Ishikawa (cell line): ENCODE measurements around the gene PGAP6.

Source experiments
- CEBPB ChIP-seq: IDR thresholded peaks from 2 replicates; pipeline ENCODE4 v1.6.1; 2012
- CREB1 ChIP-seq: IDR thresholded peaks from 2 replicates; pipeline ENCODE4 v1.6.1; 2012; ENCODE audit warnings: low read depth
- EGR1 ChIP-seq: IDR thresholded peaks from 2 replicates; pipeline ENCODE4 v1.6.1; 2012
- EP300 ChIP-seq: IDR thresholded peaks from 2 replicates; pipeline ENCODE4 v1.6.1; 2012; ENCODE audit warnings: borderline replicate concordance
- FOXM1 ChIP-seq: IDR thresholded peaks from 2 replicates; pipeline ENCODE4 v1.6.1; 2012; ENCODE audit warnings: low read depth, borderline replicate concordance
- MAX ChIP-seq: IDR thresholded peaks from 2 replicates; pipeline ENCODE4 v1.6.1; 2012
- NFIC ChIP-seq: IDR thresholded peaks from 2 replicates; pipeline ENCODE4 v1.6.1; 2012
- RAD21 ChIP-seq: IDR thresholded peaks from 2 replicates; pipeline ENCODE4 v1.6.1; 2012; ENCODE audit warnings: low read depth
- REST ChIP-seq: IDR thresholded peaks from 2 replicates; pipeline ENCODE4 v1.6.1; 2012; ENCODE audit warnings: low read depth, mild to moderate bottlenecking
- TAF1 ChIP-seq: IDR thresholded peaks from 2 replicates; pipeline ENCODE4 v1.6.1; 2012; ENCODE audit warnings: low read depth, mild to moderate bottlenecking
- TCF12 ChIP-seq: IDR thresholded peaks from 2 replicates; pipeline ENCODE4 v1.6.1; 2012; ENCODE audit warnings: low read depth
- TEAD4 ChIP-seq: IDR thresholded peaks from 2 replicates; pipeline ENCODE4 v1.6.1; 2012
- USF1 ChIP-seq: IDR thresholded peaks from 2 replicates; pipeline ENCODE4 v1.6.1; 2012
- YY1 ChIP-seq: IDR thresholded peaks from 2 replicates; pipeline ENCODE4 v1.6.1; 2012; ENCODE audit warnings: low read depth
- ZBTB7A ChIP-seq: IDR thresholded peaks from 2 replicates; pipeline ENCODE4 v1.6.1; 2012; ENCODE audit warnings: low read depth

Gene PGAP6

GRCh38 chr16:392450-393030 lies 10.8 kb upstream of the PGAP6 start:
- TF ChIP-seq NFIC: no peak
- no peak for TF ChIP-seq CREB1
- TF ChIP-seq YY1: no peak
- no peak for TF ChIP-seq CEBPB
- TF ChIP-seq FOXM1: no peak
- no peak for TF ChIP-seq TEAD4
- no peak for TF ChIP-seq EP300
- TF ChIP-seq USF1: no peak
- TF ChIP-seq REST: no peak

- peak; percentile 94 for TF ChIP-seq RAD21
- TF ChIP-seq TCF12: peak; percentile 36; the same call in 1 of the 2 replicates
- TF ChIP-seq EGR1: no peak
Observed at GRCh38 chr16:391885-392335, 10.1 kb upstream of the PGAP6 start.

GRCh38 chr16:389352-389751 lies 7.6 kb upstream of the PGAP6 start:
- no peak for TF ChIP-seq TEAD4
- peak; percentile 33; the same call in 1 of the 2 replicates for TF ChIP-seq YY1

- TF ChIP-seq CREB1 (no peak), CEBPB (no peak), RAD21 (peak; percentile 12; the same call in 1 of the 2 replicates)
Observed at GRCh38 chr16:386641-387156, 4.9 kb upstream of the PGAP6 start.

GRCh38 chr16:383326-384051 lies 1.7 kb upstream of the PGAP6 start:
- peak; percentile 83 for TF ChIP-seq MAX
- TF ChIP-seq ZBTB7A: no peak
- TF ChIP-seq YY1: no peak
- TF ChIP-seq TCF12: peak; percentile 35; the same call in 1 of the 2 replicates
- no peak for TF ChIP-seq CREB1

GRCh38 chr16:381012-381788 lies 578 bp downstream of the PGAP6 start:
- no peak for TF ChIP-seq TAF1
- peak; percentile 95 for TF ChIP-seq ZBTB7A
- no peak for TF ChIP-seq YY1

GRCh38 chr16:380762-381011 lies 1.1 kb downstream of the PGAP6 start:
- TF ChIP-seq MAX (no peak), TCF12 (no peak), CEBPB (no peak), REST (no peak), RAD21 (no peak), TAF1 (no peak; the same call in 1 of the 2 replicates), NFIC (no peak), YY1 (no peak)
